Loucy (cell line): Measurements from ENCODE around the gene NCKAP5.

ENCODE experiments used
- EZH2phosphoT487 ChIP-seq: fragments of 200-600 bp; IDR thresholded peaks from 2 replicates; pipeline ENCODE4 v1.6.1; 2018; ENCODE audit warnings: antibody characterized with exemption, mild to moderate bottlenecking, moderate library complexity, borderline replicate concordance
- TF ChIP-seq, protein P1 (sequence below): fragments of 200-600 bp; sonication (generic); conservative IDR thresholded peaks from 2 replicates; pipeline ENCODE4 v1.5.1; 2014; ENCODE audit warnings: mild to moderate bottlenecking, antibody characterized with exemption, low read length

DNA sequence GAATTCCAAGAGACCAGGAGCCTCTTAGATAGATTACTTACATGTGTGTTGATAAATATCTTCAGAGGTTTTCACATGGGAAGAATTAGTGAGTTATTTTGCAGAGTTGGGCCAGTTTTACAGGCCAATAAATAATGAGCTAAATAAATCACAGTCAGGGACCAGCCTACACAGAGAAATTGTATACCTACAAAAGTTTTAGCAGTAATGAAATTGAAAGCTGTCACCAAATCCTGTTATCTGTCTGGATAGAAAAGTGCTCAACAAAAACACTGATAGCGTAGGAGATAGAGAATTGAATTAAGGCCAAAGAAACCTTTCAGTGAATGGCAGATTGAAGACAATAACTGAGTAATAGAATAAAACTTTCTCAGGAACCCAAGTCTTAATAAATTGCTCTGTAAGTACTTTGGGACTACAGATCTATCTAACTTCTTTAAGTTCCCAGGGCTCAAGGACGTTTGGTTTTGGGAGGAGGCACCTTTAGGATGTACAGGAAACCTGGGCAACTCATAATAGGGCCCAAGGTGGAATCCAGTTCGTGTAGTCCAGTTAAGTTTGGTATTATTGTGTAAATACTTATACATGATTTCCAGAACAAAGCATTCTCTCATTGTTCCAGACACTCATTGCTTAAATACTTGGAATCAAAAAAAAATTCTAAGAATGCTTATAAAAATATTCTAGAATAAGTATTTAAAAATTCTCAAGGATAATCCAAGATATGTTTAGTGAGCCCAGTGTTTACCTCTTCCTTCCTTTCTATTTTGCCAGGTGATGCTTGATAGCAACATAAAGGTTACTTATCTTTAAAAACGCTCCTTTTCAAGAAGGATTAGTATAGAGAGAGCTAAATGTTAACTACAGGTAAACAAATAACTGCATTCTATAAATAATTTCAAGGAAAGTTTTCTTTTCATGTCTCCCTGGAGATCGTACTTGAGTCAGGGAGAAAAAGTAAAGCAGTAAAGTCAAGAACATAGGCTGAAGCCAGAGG is 134.5 kb downstream of the NCKAP5 start:
- TF ChIP-seq, protein P1, sequence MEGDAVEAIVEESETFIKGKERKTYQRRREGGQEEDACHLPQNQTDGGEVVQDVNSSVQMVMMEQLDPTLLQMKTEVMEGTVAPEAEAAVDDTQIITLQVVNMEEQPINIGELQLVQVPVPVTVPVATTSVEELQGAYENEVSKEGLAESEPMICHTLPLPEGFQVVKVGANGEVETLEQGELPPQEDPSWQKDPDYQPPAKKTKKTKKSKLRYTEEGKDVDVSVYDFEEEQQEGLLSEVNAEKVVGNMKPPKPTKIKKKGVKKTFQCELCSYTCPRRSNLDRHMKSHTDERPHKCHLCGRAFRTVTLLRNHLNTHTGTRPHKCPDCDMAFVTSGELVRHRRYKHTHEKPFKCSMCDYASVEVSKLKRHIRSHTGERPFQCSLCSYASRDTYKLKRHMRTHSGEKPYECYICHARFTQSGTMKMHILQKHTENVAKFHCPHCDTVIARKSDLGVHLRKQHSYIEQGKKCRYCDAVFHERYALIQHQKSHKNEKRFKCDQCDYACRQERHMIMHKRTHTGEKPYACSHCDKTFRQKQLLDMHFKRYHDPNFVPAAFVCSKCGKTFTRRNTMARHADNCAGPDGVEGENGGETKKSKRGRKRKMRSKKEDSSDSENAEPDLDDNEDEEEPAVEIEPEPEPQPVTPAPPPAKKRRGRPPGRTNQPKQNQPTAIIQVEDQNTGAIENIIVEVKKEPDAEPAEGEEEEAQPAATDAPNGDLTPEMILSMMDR: no peak
- TF ChIP-seq EZH2phosphoT487: no peak
